DMS153 treated with DMSO at 0.1 percent for 48 hours (cell line): ENCODE data around the gene DDIT3.
"Not testable (repeated sequence)": the region's sequence is repeated elsewhere in the genome, so short reads cannot be mapped to it uniquely, and the experiment has no call there.

Source experiments
- DNase-seq: peaks from one replicate; lab custom pipeline; 2025; ENCODE audit not compliant: unreplicated experiment; lab: John Stamatoyannopoulos, UW

Gene DDIT3, protein sequence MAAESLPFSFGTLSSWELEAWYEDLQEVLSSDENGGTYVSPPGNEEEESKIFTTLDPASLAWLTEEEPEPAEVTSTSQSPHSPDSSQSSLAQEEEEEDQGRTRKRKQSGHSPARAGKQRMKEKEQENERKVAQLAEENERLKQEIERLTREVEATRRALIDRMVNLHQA

DNA sequence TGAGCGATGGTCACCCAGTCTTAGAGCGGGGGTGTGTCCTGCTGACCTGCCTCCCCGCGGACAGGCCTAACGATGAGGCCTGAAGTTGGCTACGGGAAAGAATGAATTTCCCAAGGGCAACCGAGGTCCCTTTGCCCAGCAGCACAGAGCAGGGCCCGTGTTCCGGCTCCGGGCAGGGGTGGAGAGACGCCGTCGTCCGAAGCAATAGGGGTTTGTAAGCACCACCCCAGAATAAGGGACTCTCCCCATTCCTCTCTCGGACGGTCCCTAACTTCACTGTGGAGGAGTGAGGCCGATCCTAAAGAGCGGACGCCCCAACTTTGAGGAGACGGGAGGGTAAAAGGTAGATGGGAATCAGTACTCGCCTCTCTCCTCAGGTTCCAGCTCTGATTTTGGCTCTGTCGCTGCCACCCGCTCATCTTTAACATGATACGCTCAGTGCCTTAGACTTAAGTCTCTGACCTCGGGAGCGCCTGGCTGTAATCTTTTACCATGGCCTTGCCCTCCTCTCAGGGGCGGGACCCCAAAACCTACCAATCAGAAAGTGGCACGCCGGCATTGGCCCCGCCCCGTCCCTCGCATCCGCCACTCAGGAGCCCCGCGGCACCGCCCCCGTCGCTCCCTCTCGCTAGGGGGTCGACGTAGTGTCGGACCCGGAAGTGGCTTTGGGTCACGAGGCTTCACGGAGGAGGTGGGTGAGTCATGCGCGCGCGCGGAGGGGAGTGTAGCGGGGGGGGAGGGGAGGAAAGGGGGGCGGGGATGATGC lies at the start of gene DDIT3:
DDIT3 (minus strand) TSS at position 462 of the 766 bp plus-strand sequence. CDS start 3,108 bp downstream, outside the sequence.
- peak; percentile 97 for DNase-seq

DNA sequence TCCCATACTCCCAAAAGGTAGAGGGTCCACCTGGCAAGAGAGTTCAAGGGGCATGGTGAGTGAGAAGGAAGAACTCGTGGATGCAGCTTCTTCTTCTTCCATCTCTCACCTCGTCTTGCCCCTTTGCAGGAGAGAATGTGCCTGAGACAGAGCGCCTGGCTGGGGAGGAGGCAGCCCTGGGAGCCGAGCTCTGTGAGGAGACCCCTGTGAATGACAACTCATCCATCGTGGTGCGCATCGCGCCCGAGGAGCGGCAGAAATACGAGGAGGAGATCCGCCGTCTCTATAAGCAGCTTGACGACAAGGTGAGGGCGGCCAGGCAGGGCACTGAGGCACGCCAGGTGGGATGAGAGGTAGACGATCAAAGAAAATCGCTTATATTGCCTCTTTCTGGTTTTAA lies 49.5 kb upstream of the DDIT3 start:
- DNase-seq, result no peak

DNA sequence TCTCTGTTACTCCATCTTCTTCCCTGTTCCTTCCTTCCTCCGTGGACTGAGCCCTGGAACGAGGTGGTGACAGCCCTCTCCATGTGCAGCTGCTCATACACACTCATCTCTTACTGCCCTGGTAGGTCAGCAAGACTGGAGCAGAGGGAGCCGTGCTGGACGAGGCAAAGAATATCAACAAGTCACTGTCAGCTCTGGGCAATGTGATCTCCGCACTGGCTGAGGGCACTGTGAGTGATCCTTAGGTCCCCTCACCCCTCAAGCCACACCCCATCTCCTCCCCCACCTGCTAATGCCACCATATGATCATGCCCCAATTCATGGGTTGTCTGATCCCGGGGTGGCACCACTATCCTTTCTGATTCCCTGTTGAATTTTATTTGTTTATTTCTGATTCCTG lies 48.5 kb upstream of the DDIT3 start:
- no peak for DNase-seq

DNA sequence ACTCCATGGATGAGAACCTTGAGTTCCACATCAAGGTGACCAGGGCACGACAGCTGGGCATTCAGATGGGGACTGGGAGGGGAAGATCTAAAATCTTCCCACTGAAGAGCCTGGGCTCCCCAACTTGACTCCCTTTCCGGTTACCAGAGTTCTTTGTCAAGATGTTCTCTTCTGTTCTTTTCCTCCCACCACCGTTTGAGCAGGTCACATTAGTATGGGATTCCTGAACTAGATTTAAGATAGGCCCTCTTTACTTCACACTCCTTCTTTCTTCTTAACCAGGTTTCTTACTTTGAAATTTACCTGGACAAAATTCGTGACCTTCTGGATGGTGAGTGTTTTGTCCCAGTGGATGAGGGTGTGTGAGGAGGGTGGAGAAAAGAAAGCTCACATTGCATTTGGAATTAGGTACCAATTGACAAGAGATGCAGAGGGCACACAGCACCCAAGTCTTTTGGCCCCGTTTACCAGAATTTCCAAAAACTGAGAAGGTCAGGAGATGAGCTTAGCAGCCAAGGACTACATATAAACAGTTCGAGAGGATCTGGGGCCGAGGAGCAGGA lies 43.9 kb upstream of the DDIT3 start:
- DNase-seq, result no peak

DNA sequence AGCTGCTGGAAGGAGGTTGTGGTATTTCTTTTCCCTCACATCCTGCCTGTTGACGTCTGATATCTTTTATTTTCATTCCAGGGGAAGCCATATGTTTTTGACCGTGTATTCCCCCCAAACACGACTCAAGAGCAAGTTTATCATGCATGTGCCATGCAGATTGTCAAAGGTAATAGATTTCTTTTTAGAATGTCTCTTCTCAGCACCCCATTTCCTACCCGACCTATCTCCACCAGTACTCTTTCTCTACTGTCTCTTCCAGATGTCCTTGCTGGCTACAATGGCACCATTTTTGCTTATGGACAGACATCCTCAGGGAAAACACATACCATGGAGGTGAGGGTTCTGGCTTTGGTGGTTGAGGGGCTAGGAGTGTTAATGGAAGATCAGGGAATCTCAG lies 43.0 kb upstream of the DDIT3 start:
- DNase-seq, result no peak

DNA sequence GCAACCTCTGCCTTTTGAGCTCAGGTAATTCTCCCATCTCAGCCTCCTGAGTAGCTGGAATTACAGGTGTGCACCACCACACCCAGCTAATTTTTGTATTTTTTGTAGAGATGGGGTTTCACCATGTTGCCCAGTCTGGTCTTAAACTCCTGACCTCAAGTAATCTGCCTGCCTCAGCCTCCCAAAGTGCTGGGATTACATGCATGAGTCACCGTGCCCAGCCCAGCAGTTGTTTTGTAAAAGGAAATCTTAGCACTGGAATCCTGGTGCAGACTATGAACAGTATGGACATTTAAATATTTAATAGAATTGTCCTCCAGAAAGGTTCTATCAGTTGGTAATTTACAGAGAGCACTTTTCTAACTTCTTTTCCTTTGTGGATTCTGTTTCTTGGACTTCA lies 40.8 kb upstream of the DDIT3 start:
- DNase-seq, result not testable (repeated sequence)

DNA sequence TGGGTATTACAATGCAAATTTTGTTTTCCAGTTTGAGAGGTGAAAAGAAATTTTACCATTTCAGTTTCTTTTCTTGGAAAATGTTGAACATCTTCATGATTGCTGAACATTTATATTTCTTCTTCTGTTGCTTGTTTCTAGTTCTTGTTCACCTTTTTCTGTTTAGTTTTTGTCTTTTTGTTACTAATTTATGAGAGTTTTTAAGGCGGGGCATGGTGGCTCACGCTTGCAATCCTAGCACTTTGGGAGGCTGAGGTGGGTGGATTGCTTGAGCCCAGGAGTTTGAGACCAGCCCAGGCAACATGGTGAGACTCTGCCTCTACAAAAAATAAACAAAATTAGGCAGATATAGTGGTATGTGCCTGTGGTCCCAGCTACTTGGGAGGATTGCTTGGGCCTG lies 40.2 kb upstream of the DDIT3 start:
- DNase-seq, result no peak

DNA sequence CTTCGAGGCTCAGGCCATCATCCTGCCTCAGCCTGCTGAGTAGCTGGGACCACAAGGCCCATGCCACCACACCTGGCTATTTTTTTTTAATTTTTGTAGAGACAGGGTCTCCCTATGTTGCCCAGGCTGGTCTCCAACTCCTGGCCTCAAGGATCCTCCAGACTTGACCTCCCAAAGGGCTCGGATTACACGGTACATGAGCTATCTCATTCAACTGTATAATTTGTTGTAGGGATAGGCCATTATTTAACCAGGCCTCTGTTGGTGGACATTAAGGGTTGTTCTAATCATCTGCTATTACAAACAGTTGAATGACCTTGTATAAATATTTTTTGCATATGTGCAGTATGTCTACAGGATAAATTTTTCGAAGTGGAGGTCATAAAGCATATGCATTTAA lies 38.5 kb upstream of the DDIT3 start:
- DNase-seq, result no peak

DNA sequence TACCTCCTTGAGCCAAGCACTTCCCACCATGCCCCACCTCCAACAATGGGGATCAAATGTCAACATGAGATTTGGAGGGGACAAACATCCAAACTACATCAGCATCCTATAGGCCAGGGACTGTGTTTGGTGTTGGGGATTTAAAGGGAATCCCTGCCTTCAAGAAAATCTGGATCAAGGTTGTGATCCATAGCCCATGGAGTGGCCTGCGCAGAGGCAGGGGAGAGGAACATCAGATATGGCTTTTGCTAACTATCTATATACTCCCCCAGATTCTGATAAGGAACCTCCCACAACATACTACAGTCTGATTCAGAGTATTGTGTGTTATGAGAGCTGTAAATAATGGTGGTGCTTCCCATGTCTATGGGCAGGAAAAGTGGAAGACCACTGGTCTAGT lies 34.6 kb upstream of the DDIT3 start:
- DNase-seq, result no peak

DNA sequence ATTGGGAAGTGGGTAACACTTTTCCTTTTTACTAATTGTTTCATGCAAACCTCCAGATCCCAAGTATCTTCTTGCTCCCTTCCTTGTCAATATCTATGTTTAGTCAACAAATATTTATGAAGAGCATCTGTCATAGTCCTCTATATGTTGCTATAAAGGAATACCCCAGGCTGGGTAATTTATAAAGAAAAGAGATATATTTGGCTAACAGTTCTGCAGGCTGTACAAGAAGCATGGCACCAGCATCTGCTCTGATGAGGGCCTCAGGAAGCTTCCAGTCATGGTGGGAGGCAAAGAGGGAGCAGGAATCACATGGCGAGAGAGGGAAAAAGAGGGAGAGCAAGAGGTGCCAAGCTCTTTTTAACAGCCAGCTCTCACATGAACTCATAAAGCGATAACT lies 34.1 kb upstream of the DDIT3 start:
- DNase-seq, result no peak

DNA sequence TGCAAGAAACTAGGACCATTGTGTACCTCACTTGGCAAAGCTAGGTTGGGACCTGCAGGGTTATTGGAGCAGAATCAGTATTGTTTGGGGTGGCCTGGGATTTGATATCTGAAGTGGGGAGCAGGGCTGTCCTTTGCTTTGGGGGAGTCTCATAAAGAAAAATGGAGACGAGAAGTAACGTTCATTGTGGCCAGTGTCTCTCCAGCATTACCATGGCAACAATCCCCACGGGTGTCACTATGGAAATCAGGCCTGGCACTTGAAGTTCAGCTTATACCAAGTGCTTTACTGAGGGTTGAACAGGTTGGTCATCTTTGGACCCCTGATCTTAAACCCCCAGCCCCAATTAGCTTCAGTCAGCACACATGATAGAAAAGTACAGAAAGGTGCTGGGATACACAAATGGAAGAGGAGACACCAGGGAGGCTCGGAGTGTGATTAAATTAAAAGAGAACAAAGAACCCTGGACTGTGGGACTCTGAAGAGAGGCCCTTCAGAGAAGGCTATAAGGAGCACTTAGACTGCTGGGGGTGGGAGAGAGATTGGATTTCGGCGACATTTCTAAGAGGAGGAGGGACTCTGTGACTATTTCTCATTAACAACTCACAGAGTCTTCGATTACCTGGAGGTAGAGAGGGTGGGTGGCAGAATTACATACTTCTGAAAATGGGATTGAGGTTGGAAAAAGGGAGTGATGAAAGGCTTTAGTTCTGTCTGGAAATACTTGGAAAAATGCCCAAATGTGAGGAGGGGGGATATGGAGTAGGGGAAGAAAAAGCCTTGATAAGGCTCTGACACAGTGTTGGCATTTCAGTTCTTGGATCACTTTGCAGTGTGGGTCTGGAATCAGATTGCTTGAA lies 33.3 kb upstream of the DDIT3 start:
- DNase-seq, result no peak

DNA sequence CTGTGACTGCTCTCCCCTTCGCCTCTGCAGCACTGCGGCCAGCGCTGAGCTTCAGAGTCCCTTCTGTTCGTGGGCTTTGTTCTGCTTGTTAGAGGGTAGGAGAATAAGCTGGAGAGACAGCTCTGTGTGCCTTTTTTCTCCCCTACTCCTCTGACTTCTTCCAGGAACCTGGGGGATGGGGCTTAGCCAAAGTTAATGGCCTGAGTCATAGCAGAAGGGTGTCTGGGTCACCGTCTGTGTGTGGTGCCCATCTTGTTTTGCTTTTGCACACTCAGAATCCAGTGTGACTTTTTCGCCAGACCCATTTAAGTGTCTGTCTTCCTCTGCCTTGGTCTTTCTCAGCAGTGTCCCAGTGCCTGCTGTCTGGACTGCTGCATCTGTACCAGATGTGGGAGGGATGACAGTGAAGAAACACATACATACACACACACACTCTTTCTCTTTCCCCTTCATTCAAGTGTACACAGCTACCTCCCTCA lies 32.6 kb upstream of the DDIT3 start:
- no peak for DNase-seq

DNA sequence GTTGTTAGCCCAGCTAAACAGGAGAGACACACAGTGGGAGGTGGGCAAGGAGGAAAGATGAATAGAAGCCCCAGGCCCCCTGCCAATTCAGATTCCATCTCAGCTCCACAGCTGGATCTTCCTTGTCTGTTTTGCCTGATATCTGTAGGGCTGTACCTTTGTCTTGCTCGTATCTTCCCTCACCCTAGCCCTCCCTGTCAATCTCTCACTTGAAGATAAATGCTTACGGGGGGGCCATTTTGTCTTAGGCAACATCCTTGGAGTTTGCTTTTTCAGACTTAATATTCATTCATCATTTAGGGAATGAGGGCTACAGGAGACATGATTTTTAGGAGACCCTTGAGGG lies 32.0 kb upstream of the DDIT3 start:
- no peak for DNase-seq

DNA sequence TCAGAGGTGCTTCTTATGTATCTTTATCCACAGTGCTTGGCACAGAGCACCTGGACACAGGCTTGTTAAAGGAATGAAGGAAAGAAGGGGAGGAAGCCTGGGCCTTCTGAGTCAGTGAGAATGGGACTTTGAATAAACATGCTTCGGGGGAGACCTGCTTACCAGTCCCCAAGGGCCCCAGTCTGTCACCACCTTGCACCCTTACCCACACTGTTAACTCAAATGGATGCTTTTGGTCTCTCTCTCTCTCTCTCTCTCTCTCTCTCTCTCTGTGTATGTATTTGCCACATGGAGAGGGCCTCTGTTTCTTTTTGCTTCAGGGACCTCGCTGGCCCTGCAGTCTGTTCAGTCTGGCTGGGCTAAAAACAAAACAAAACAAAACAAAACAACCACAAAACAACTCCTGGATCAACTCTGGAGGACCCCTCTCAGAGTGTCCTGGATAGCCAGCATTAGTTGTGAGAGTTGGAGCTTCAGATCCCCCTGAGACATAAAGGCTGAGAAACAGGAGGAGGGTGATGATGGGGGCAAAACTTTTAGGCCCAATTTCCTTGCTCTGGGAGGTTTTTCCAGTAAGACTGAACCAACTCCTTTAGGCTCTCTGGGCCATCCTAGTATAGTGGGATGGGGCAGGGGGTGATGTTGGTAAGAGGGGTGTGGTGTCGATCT lies 31.5 kb upstream of the DDIT3 start:
- DNase-seq, result no peak

DNA sequence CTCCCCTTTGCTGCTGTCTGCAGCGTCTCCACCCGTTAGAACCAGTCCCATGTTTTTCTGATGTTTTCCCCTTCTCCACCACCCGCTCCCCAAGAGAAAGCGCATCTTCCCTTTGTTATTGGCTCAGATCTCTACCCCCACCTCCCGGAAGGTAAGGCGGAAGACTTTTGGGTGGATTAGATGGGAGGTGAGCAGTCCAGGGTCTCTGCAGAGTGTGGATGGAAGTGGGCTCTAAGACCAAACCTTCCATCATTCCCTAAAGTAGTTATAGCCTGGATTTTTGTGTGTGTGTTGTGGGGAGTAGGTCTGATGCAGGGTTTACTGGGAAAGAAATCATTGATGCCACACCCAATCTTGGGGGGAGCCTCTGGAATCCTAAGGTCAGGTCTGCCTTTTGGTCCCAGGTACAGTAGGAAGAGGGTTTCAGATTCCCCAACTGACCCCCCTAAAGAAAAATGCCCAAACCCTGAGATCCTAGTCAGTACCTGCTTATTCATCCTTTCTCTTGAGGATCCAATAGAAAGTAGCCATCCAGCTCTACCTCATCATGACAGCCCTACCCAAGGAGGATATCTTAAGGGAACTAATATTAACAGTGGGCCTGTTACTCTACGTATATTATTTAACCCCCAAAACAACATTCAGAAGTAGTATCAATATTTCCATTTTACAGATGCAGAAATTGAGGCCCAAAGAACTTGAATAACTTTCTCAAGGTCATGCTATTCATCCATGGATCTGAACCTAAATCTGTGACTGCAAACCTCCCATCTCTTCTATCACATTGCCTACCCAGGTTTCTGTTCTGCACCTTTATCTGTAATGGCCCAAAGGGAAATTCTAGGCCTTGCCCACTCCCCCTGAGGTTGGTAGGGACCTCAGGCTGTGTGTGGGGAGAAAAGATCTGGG lies 30.6 kb upstream of the DDIT3 start:
- no peak for DNase-seq

DNA sequence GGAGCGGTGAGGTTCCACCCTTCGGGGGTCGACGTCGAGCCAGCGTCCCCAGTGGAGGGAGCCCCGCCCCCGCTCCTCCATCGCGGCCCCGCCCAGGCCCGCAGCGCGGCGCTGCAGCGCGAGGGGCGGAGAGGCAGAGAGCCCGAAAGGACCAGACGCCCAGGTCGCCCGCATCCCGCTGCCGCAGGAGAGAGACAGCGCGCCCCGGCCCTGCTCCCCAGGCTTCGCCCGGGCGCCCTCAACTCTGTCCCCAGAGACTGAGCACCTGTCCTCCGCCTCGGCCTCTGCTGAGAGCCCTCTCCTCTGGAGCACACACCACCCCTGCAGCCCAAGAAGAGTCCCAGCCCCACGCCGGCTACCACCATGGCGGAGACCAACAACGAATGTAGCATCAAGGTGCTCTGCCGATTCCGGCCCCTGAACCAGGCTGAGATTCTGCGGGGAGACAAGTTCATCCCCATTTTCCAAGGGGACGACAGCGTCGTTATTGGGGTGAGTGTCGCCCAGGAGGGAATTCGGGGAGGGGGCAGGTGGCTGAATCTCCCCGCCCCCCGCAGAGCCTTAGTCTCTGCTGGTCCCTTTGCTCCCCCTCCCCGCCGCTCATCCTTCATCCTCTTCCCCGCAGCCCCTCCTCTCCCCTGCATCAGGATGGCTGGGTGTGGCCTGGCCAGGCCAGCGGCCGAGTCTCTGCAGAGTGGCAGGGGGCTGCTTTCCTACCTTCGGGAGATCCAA lies 29.8 kb upstream of the DDIT3 start, which contains the start of gene KIF5A:
KIF5A (plus strand) TSS at position 136 of the 732 bp plus-strand sequence; CDS start at position 364, 228 bp downstream.
- peak; percentile 53 for DNase-seq

DNA sequence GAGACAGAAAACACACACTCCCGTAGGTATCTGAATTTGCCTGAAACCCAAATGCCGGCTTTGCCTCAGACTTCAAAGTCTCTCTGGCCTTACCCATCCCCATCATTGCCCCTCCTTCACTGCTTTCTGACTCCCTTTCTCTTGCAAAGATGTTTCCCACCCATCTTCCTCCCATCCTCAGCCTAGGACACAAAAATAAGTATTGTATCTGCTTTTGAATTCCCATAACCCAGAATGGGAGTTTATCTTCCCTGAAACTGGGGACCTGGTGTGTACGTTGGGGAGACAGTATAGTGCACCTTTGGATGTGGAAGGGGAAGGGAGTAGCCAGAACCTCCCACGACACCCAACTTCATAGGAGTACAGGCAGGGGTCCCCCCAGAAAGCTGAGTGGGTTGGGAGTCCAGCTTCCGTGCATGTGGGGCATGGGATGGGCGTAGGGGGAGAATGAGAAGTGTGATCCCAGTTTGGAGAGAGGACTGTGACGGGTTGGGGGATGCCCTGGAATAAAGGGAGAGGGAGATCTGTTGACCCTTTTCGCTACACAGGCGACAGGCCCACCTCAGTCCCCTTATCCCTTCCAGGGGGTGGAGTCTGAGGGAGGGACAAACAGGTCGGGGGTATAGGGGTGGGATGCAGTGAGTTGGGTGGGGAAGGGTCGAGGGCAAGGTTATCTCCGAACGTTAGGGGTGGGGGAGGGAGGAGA lies 29.0 kb upstream of the DDIT3 start:
- no peak for DNase-seq

DNA sequence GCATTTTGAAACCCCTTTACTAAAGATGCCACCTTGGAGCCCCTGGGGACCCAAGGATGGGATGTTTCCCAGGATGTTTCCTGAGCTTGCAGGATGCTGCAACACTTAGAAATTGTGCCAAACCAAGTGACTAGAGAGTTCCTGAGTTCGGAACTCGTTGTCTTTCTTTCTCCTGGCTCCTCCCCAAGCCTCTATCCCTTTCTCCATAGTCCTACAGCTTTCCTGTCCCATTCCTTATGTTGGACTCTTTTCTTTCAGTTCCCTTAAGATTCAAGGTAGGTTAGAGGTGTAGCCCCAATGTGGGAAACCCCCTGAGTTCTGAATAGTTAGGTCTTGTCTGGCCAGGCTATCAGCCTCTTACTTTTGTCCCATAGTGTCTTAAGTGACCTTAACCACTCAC lies 28.2 kb upstream of the DDIT3 start:
- no peak for DNase-seq

DNA sequence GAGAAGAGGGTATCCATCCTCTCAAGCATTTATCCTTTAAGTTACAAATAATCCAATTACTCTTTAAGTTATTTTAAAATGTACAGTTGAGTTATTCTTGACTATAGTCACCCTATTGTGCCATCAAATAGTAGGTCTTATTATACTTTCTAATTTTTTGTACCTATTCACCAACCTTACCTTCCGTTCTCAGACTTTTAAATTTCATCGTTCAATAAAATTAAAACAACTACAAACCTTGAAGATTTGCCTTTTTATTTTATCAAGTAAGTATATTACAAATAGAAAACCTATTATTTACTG lies 27.6 kb upstream of the DDIT3 start:
- no peak for DNase-seq
